Glomerular endothelial cell (primary cell): ENCODE data around the gene CEP72. TPM values are rescaled to one million over a fixed set of nuclear protein-coding genes. Genes with fewer than 3 reads are reported as not detected.
"Not testable (repeated sequence)": the region's sequence is repeated elsewhere in the genome, so short reads cannot be mapped to it uniquely, and the experiment has no call there.

ENCODE experiments used
- DNase-seq: peaks from one replicate; pipeline ENCODE4 v3.0.0-alpha.2; 2011; ENCODE audit warnings: low read depth, low spot score; ENCODE audit errors: extremely low read depth
- total RNA-seq: library from RNA; depleted of rRNA; stranded (reverse); fragments of >200 nt; gene quantifications from 2 replicates; pipeline ENCODE4 v1.2.3, GENCODE V29; 2015

CEP72 gene
- total RNA-seq, 1 donor from 2014 or later: 3.3 TPM

GRCh38 chr5:595285-595875, 16.8 kb upstream of the CEP72 start:
- no peak for DNase-seq

GRCh38 chr5:597871-598563, 14.1 kb upstream of the CEP72 start:
- no peak for DNase-seq

GRCh38 chr5:598564-598890, 13.6 kb upstream of the CEP72 start:
- DNase-seq: no peak

GRCh38 chr5:600886-601541, 11.1 kb upstream of the CEP72 start:
- DNase-seq: no peak

GRCh38 chr5:601771-602465, 10.2 kb upstream of the CEP72 start:
- DNase-seq: no peak

GRCh38 chr5:602466-603035, 9.6 kb upstream of the CEP72 start:
- DNase-seq: no peak

- no peak for DNase-seq
These were observed 8.8 kb upstream of the CEP72 start for GRCh38 chr5:603081-603998.

GRCh38 chr5:604391-604831, 7.7 kb upstream of the CEP72 start:
- DNase-seq: no peak

GRCh38 chr5:605090-605489, 7.0 kb upstream of the CEP72 start:
- not testable (repeated sequence) for DNase-seq

GRCh38 chr5:606061-606460, 6.1 kb upstream of the CEP72 start:
- no peak for DNase-seq

- no peak for DNase-seq
These were observed 5.4 kb upstream of the CEP72 start for GRCh38 chr5:606526-607399.

- DNase-seq: no peak
These were observed 4.4 kb upstream of the CEP72 start for GRCh38 chr5:607541-608428.

GRCh38 chr5:608429-609370, 3.4 kb upstream of the CEP72 start:
- no peak for DNase-seq

GRCh38 chr5:609506-609905, 2.6 kb upstream of the CEP72 start:
- no peak for DNase-seq

GRCh38 chr5:610011-610743, 2.0 kb upstream of the CEP72 start:
- DNase-seq: no peak
